NOMO-1 treated with DMSO at 0.1 percent for 48 hours (cell line): Measurements from ENCODE around the gene ASAP3.

ENCODE experiments used
- DNase-seq: peaks from one replicate; lab custom pipeline; 2025; ENCODE audit not compliant: unreplicated experiment; lab: John Stamatoyannopoulos, UW

The ASAP3 gene

GRCh38 chr1:23424293-23425192 is 59.4 kb downstream of the ASAP3 start, which contains the start of gene TCEA3:
Gene TCEA3 (minus strand): TSS chr1:23424748. CDS start chr1:23424633, 115 bp downstream.
- peak; percentile 8 for DNase-seq

GRCh38 chr1:23423415-23424292 is 60.3 kb downstream of the ASAP3 start:
- no peak for DNase-seq

- no peak for DNase-seq
Observed at GRCh38 chr1:23422941-23423340, 61.0 kb downstream of the ASAP3 start.

DNA sequence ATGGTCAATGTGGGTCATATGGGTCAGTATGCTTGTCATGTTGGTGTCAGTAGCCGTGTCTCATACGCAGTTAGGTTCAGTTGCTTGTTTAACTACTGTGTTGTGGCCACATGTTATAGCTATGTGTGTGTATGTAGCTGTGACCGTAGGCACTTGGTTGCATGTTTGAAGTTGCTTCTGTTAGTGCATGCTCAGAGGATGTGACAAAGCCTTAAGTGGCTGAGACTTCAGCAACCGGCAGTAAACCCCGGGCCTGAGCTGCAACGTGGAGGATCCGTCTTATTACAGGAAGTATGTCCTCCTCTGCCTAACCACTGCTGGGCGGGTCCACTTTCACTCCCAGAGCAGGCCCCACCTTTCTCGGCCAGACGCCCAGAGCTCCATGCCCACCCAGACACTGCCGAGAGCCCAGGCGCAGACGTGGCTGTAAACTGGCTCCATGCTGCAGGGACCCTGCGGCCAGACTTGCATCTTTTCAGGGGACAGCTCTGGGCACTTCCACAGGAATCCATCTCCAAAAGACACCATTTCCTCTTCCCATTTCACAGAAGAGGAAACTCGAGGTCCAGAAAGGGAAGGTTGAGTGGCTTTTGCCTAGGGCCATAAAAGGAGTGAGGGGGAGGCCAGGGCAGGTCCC is 61.6 kb downstream of the ASAP3 start:
- peak; percentile 80 for DNase-seq

GRCh38 chr1:23421753-23422240 is 62.2 kb downstream of the ASAP3 start:
- DNase-seq: no peak

DNA sequence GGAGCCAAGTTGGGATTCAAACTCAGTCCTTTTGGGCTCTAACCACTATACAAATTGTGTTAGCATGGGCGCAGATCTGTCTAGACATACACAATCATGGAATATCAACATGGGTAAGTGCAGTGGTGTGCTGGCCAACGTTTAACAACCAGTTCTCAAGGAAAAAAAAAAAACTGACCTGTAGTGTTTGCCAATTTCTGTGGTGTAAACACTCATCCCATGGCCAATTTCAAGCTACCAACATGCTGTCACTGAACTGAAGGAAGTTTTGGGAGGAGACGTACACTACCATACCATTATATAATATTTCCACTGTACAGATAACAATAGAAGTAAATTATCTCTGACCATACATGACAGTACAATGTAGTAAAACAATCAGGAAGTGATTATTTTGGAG is 62.6 kb downstream of the ASAP3 start:
- no peak for DNase-seq

DNA sequence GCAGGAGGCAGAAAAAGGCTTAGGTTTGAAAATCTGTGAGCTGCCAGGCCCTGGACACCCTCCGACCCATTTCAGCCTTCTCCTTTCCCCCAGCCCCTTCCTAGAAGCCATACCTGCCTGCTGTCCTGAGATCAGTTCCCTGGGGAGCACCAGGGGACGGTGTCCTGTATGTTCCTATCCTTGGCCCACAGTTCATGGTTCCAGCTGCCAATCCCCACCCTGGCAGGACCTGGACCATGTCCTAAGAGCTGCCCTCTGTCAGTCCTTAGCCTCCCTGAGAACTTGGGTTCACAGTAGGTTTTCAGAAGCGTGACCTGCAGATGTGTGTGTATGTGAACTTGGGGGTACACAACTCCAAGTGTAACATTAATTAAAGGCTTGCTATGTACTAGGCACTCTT is 63.2 kb downstream of the ASAP3 start:
- DNase-seq: no peak

DNA sequence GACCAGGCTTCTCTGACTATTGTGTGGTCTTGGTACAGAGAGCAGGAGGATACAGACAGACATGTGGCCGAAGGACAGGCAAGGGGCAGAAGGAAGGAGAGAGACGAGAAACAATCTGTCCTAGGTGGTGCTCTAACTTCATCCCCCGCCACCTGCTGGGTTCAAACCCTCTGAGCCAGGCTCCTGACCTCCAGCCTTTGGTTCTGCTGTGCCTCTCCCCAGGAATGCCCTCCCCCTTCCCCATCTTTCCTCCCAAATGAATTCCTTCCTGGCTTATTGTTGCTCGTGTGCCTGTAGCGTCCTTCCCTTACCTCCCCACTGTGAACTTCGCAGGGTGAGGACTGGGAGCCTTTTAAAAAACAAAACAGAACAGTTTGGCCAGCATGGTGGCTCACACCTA is 64.8 kb downstream of the ASAP3 start:
- no peak for DNase-seq

GRCh38 chr1:23417570-23417969 is 66.4 kb downstream of the ASAP3 start:
- DNase-seq: no peak

- no peak for DNase-seq
Observed at GRCh38 chr1:23416964-23417363, 67.0 kb downstream of the ASAP3 start.

DNA sequence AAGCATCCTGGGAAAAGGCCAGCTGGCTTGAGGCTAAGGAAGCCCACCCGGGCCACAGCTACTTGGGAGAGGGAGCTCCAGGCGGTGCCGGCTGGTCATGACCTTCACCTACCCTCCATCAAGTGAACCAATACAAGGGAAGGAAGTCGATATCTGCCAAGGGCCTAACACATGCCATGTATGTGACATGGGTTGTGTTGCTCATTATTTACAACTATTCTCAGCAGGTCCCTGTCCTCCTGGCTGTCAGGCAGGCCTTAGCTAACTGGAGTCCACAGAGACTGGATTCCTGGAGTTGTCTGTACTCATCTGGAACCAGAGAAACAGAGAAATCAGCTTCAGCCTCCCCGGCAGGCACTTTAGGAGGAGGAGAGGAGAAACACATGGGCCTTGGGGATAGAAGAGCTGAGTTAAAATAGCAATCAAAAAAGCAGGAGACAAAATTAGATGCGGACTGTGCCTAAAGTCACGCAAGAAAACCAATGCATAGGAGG is 75.1 kb downstream of the ASAP3 start:
- DNase-seq: no peak

- no peak for DNase-seq
Observed at GRCh38 chr1:23407016-23407630, 76.9 kb downstream of the ASAP3 start.

- DNase-seq: no peak
Observed at GRCh38 chr1:23405946-23406345, 78.0 kb downstream of the ASAP3 start.

- DNase-seq: peak; percentile 56
Observed at GRCh38 chr1:23403735-23404486, 80.1 kb downstream of the ASAP3 start.

- no peak for DNase-seq
Observed at GRCh38 chr1:23403355-23403734, 80.6 kb downstream of the ASAP3 start.

DNA sequence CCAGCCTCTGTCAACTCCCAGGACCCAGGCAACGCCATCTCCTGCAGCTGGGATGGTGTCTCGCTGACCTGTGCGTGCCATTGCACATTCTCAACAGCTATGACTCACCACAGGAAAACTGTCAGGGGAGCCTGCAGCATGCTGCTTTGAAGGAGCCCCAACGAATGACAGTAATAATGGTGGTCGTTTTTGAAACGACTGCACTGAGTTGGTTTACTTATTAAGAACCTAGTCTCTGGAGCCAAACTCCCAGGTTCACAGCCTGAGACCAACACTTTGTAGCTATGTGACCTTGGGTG is 81.0 kb downstream of the ASAP3 start:
- peak; percentile 24 for DNase-seq

- peak; percentile 52 for DNase-seq
Observed at GRCh38 chr1:23402286-23403037, 81.5 kb downstream of the ASAP3 start.

- DNase-seq: no peak
Observed at GRCh38 chr1:23401313-23401712, 82.7 kb downstream of the ASAP3 start.

GRCh38 chr1:23400324-23401114 is 83.5 kb downstream of the ASAP3 start:
- DNase-seq: no peak
